Inflammatory macrophage (primary cell): ENCODE measurements around the gene CCDC187.

ENCODE experiments used
- DNase-seq, 2 donors: peaks; one replicate each; pipeline ENCODE4 v3.0.0-alpha.2; 2020 to 2022

The CCDC187 gene

DNA sequence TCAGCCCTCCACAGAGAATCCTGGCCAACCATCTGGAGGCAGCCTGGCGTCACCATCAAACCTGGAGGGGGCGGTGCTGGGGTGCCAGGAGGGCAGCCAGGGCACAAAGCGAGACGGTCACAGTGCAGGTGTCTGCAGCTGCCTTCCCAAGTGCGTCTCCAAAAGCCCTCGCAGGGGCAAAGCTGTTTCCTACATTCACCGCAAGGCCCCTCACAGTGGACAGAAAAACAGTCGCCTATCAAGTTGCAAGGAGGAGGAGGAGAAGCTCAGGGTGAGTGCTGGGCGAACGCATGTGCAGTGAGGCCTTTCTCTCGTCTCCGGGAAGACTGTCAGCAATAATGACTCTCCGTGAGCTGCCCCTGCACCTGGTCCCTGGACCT lies 81.0 kb downstream of the CCDC187 start:
- DNase-seq = no peak

DNA sequence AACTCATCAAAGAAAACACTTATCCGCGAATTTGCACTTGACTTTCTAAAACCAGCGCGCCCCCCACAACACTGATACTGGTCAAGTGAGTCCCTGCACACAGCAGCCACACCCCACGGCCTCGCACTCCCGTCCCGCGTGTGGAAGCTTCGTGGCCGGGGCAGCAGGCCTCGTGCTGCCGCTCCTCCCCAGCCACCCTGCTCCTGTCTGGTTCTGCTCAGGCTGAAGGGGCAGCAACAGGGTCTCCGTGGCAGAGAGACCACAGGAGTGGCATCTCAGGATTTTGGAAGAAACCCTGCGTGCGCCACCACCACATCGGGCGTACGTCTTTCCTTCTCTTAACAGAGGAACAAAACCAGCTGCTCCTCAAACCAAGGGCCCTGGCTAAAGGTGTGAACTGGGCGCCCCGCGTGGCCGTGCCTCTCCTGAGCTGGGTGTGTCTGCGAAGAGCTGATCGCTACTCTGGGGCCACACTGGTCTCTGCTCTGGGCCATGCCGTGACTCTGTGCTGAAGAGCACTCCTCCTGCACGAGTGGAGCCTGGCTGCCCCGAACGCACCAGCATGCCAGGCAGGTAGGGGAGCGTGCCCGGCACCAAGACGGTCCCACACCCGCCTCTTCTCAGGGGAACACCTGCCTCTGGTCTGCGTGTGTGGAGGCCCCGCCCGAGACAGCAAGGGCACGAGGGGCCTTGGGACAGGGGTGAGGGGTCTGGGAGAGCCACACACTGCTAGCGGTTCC lies 81.6 kb downstream of the CCDC187 start:
- no peak for DNase-seq

DNA sequence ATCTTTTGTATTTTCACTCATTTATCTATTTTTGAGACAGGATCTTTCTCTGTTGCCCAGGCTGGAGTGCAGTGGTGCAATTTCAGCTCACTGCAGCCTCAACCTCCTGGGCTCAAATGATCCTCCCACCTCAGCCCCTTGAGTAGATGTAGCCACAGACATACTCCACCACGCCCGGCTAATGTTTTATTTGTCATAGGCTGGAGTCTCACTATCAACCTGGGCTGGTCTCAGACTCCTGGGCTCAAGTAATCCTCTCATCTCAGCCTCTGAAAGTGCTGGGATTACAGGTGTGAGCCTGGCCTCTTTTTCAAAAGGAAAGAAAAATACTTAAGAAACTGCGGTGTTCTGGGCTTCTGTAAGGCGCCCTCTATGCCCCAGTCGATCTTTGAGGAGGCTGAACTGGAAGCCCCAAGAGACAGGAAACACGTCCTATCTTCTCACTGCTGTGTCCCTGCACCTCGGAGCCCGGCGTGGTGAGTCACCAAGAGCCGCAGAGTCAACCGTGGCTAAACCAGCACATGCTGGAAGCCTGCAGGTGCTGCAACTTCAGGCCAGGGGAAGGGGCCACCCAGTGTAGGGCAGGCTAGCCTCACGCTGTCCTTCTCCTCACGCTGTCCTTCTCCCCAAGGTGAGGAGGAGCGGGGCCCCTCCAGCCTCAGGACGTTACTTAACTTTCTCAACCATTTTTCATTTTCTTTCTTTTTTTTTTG lies 83.7 kb downstream of the CCDC187 start:
- DNase-seq = no peak

GRCh38 chr9:136219276-136219675 lies 84.6 kb downstream of the CCDC187 start:
- DNase-seq = no peak

DNA sequence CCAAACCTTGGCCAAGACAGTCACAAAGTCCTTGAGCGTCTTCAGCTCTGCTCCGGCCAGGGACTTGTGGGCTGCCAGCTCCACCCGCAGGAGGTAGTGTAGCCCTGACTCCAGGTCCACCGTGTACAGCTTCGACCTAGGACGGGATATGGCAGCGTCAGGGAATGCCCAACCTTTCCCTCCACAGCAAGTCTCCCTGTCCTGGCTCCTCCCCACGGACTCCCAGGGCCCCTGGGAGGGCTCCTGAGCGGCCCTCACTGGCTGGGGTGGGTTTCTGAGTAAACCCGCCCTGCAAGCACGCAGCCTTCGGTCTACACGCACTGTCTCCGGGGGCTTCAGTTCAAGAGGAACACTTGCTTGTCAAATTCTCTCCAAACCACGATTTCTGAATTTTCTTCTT lies 85.2 kb downstream of the CCDC187 start:
- no peak for DNase-seq

DNA sequence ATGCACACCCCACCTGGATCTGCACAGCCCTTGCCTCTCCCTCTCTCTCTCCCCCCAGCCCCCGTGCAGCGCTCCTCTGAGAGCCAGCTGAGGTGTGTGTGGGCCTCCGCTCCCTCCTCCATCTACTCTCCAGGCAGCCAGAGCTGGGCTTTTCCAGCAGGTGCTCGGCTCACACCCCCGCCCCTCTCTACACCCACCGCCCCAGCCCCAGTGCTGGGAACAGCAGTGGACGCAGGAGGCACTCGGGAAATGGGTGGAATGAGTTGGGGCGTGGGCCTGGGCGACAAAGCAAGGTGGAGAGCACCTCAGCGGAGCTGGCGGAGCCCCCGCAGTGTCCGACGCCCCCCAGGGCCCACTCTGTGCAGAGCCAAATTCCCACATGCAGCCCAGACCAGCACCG lies 85.6 kb downstream of the CCDC187 start:
- DNase-seq = no peak

GRCh38 chr9:136216541-136217244 lies 87.2 kb downstream of the CCDC187 start:
- DNase-seq = no peak

DNA sequence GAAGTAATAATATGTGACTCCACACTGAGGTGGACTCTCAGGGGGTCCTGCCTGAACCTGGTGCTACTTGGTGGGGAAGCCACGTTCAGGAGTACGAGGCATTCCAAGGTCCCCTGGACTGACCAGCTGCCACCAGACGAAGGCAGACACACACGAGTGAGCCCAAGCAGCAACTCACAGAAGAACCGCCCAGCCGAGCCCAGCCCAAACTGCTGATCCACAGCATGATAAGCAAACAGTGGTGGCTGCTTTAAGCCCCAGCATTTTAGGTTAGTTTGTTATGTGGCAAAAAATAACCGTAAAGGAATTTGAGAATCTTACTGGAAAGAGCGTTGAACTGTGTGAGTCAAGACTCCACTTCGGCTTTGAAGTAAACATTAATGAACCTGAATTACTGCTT lies 90.2 kb downstream of the CCDC187 start:
- no peak for DNase-seq

- DNase-seq = no peak
Observed at GRCh38 chr9:136212345-136212950, 91.4 kb downstream of the CCDC187 start.

- no peak for DNase-seq
Observed at GRCh38 chr9:136211441-136212344, 92.2 kb downstream of the CCDC187 start.

DNA sequence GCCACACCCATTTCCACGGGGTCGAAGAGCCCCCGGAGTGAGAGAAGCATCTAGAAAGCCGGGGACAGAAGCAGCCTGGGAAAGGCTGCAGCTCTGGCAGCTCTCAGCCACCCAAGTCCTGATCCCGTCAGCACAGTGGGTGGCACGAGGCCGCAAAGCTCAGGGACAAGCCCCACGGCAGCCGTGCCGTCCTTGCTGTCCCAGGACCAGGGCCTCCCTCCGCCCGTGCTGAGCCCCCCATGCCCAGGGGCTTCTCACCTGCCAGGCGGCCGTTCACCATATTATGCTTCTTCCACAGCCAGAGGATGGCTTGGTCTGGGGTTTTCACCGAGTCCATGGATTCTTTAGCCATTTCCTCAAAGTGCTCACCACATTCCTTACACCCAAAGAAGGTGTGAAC lies 92.9 kb downstream of the CCDC187 start:
- no peak for DNase-seq

DNA sequence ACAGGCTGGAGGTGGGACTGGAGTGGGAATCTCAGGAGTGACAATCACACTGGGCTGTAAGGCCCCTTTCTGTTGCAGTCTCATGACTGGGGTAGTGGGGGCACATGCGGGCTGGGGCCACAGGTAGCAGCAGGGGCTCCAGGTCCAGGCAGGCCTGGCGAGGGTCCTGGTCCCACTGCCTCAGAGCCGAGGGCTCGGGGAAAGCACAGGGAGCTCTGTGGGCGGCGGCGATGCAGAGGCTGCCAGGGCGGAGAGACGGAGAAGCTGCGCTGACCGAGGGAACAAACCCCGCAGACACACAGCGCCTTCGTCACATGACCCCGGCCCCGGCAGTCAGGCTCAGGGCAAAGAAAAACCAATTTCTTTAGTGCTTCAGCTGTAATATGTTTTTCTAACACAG lies 93.6 kb downstream of the CCDC187 start:
- no peak for DNase-seq

DNA sequence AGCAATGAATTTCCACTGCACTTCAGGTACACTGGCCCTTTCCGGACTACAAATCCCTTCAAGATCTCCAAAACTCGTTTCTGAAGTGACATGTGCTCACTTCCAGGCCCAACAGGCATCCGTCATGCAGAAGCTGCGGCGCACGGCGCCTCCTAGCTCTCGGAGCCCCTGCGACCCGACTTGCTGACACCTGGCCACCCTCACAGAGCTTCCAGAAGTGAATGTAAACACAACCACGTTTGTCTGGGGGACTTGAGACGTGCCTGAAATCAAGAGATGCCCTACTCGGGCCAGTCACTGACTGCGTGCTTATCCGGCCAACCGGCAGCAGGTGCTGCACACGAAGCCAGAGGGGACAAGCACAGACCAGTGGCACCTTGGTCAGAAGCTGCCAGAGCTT lies 94.1 kb downstream of the CCDC187 start:
- DNase-seq = no peak

GRCh38 chr9:136209232-136209631 lies 94.7 kb downstream of the CCDC187 start:
- DNase-seq = no peak

GRCh38 chr9:136208675-136209074 lies 95.2 kb downstream of the CCDC187 start:
- no peak for DNase-seq

DNA sequence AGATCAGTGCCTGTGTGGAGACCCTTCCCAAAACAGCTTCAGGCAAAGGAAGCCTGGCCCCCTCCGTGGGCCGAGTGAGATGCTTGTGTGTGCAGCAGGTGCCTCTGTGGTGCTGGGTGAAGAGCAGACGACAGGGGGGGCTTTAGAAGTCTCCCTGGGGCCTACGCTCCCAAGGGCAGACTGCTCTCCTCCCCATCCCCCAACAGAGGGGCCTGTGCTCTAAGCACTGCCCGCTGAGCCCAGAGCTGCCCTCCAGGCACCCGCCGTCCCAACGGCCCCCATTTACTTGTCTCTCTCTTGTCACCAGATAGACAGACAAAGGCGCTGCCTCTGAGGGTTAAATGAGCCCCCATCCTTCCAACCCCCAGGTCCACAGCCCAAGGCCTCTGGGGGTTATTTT lies 96.3 kb downstream of the CCDC187 start:
- no peak for DNase-seq

DNA sequence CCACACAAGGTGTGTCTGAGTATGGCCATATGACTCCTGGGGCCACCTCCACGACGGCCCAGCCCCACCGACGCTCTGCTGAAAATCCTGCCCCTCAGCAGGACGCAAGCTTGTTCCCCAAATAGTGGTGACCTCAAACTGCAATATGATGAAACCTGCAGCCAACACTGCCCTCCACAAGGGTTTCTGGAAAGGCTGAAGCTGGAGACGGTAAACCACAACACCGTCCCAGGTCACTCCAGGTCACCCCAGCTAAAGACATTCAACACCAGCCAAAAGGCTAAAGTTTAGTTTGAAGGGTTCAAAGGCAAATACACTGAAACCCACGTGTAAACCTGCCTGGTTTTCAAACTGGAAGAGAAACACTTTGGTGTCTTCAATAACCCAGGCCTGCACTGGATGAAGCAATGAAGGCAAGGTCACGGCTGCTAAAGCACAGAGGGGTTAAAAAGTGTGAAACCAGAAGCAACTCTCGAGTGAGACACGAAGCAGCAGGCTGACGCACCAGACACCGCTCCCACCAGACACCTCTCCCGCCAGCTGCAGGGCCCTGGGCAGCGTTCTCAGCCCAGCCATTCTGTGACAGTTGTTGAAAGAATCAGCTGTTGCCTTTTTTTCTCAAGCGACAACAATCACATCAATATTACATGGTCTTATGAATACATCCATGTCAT lies 97.2 kb downstream of the CCDC187 start:
- peak; percentile 4 to 32 for DNase-seq

DNA sequence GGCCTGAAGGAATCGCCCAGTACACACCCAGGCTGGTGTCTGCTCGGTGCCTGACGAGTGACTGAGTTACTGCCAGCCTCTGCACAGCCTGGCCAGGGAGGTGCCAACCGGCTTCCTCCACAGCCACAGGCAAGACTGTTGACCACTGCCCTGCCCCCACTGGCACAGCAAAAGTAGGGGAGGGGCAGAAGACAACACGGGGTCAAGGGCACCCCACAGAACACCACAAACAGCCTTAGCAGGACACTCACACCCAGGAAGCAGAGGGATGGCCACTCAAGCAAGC lies 98.2 kb downstream of the CCDC187 start:
- DNase-seq = no peak

DNA sequence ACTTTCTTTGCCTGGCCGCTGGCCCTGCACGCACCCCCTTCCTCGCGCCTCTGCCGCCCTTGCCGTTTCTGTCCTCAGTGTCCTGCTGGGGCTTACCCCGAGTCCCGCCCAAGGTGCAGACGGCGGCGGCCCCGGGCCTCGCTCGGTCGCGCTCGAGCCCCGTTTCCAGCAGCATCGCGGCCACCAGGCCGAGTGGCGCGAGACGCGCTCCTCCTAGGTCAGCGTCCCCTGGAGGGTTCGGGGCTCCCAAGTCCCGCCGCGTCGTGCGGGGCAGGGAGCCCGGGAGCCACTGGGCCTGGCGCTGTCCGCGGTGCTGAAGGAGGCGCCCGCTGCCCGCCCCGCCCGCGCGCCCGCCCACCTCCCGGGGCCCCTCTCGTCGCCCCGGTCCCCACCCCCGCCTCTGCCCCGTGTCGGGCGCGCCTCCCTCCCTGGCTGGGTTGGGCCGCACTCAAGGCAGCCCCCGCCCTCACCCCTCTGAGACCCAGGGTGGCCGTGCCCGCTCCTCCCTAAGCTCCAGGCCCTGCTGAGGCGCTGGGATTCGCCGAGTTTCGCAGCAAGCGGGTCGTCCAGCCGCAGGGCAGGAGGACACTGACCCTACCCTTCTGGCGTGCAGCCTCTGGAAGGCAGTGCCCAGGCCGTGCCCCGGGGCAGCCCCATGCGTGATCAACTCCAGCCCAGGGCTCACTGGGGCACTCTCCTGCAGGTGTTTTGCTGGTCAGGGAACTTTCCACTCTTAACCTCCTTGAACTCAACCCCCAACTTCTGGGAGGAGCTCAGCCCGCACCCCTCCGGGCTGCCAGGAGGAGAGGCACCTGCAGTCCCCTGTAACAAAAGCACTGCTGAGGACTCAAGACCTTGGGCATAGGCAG lies 98.8 kb downstream of the CCDC187 start, which contains the start of gene LHX3:
Gene LHX3 (minus strand): TSS at position 291 of the 869 bp plus-strand sequence. CDS start 116 bp downstream, at position 175.
- peak in 1 of 2 donors; percentile 4 for DNase-seq

DNA sequence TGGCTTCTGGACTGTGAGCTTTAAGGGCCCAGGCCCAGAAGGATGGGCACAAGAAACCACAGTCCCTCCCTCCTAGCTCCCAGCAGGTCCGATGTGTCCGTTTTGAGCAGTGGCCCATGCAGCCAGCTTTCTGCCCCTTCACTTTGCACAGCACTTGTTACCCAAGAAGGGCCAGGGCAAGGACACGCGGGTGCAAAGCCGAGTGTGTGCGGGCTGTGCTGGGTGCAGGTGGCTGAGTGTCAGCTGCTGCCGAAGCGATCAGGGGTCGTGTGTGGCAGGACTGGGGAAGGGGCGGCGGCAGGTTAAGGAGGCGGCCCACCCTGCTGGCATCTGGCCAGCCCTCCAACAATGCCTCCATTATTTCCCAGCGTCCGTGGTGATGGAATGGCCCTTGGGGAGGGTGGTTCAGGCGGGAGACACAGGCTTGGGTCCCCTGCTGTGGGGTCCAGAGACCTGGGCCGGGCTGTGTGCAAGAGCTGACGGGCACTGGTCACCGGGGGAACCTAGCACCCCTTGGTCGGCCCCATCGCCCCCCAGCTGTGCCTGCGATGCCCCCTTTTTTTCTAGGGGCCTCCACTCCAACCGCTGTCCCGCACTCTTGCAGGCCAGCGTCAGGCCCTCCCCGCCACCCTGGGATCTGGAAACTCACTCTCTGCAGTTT lies 99.6 kb downstream of the CCDC187 start:
- DNase-seq = no peak
